ENCODE data around the gene STAC3. TPM values are rescaled to one million over a fixed set of nuclear protein-coding genes. Genes with fewer than 3 reads are reported as not detected.

STAC3 gene
- total and polyA plus RNA-seq, 9 of the 15 experiments (the other 6 are each of a cell fraction or from before 2014, with no cell fraction given) = 0.45 to 6.4 (median 3.3) TPM

- TF ChIP-seq CHAMP1 (IDR thresholded peaks at IDR 0.05) = no peak
- no peak for TF ChIP-seq ZNF407 (IDR thresholded peaks at IDR 0.05; ENCODE audit: low read depth)
- TF ChIP-seq NR0B1 (IDR thresholded peaks at IDR 0.05; ENCODE audit: partially characterized antibody) = no peak
- no peak for TF ChIP-seq CAMTA2 (CRISPR knock-in tag; conservative IDR thresholded peaks at IDR 0.05)
- no peak for TF ChIP-seq HSF4 (CRISPR knock-in tag; IDR thresholded peaks at IDR 0.05; ENCODE audit: borderline replicate concordance)
- TF ChIP-seq IFI16 (CRISPR knock-in tag; IDR thresholded peaks at IDR 0.05) = no peak
- no peak for TF ChIP-seq PPARD (CRISPR knock-in tag; IDR thresholded peaks at IDR 0.05)
- no peak for TF ChIP-seq AFF1 (IDR thresholded peaks at IDR 0.05; ENCODE audit: low read depth in 1 of 2, partially characterized antibody in 2 of 2)
- no peak for TF ChIP-seq C11orf30 (IDR thresholded peaks at IDR 0.05; ENCODE audit: low read depth)
These were observed 15.8 kb downstream of the STAC3 start (continued) for GRCh38 chr12:57235017-57235727.
